ENCODE results near the gene RIC3.

DNA sequence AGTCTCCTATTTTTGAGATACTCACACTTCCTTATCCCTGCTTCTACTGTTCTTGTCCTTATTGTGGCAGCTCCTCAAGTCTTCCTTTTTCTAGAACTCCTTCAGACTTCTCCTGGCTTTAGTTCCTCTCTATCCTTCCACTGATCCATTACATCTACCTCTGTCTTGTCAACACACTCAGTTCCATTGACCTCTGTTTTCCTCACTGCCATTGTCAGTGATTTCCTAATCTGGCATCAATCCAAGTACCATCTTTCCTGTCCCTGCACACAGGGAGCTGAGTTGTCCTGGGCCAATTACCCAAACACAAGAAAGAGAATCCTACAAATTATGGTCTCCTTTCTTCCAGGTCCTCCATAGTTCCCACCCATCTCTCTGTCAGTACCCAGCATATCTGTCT, 27.9 kb upstream of the RIC3 start:
- TF ChIP-seq, protein P1, sequence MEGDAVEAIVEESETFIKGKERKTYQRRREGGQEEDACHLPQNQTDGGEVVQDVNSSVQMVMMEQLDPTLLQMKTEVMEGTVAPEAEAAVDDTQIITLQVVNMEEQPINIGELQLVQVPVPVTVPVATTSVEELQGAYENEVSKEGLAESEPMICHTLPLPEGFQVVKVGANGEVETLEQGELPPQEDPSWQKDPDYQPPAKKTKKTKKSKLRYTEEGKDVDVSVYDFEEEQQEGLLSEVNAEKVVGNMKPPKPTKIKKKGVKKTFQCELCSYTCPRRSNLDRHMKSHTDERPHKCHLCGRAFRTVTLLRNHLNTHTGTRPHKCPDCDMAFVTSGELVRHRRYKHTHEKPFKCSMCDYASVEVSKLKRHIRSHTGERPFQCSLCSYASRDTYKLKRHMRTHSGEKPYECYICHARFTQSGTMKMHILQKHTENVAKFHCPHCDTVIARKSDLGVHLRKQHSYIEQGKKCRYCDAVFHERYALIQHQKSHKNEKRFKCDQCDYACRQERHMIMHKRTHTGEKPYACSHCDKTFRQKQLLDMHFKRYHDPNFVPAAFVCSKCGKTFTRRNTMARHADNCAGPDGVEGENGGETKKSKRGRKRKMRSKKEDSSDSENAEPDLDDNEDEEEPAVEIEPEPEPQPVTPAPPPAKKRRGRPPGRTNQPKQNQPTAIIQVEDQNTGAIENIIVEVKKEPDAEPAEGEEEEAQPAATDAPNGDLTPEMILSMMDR (IDR thresholded peaks at IDR 0.05 in 4 of 5, conservative IDR thresholded peaks at IDR 0.05 in 1 of 5): no peak
- no peak for TF ChIP-seq POLR2A (IDR thresholded peaks at IDR 0.05)

Measured in gastrocnemius medialis (tissue), 4 donors.